Measurements from ENCODE around the gene EXPH5. TPM values are rescaled to one million over a fixed set of nuclear protein-coding genes. Genes with fewer than 3 reads are reported as not detected.

EXPH5 gene
- total and polyA plus RNA-seq, 2 donors (not counting 3 experiments of a cell fraction or from before 2014, with no cell fraction given): 0.03 to 0.09 TPM

- Histone ChIP-seq H3K4me1 (ENCODE audit: control insufficient read depth, extremely low read depth, insufficient read depth, low read length) (peaks cover 10% of the 10 kb centered on the region), H3K9ac (replicated peaks; ENCODE audit: extremely low read depth, insufficient read depth, low read length) (no peak overlapping the region), H3K9me1 (replicated peaks; ENCODE audit: control insufficient read depth, extremely low read depth, insufficient read depth, low read length) (no peaks in the 10 kb centered on the region), H3K27me3 (ENCODE audit: control insufficient read depth in 2 of 2, insufficient read depth in 2 of 2, low read length in 2 of 2) (no peaks in the 10 kb centered on the region), H3K4me3 (replicated peaks in 1 of 3; ENCODE audit: insufficient read depth in 1 of 3, low read depth in 1 of 3, low read length in 3 of 3) (no peak overlapping the region), H4K20me1 (replicated peaks; ENCODE audit: control insufficient read depth, extremely low read depth, insufficient read depth, low read length) (no peaks in the 10 kb centered on the region), H3K27ac (ENCODE audit: insufficient read depth, low read depth, low read length) (no peak overlapping the region), H3K79me2 (ENCODE audit: control insufficient read depth, insufficient read depth, low read length) (peaks cover 6% of the 10 kb centered on the region), H3K4me2 (ENCODE audit: insufficient read depth, low read length) (no peak overlapping the region), H2AFZ (ENCODE audit: low read depth, low read length) (no peak overlapping the region), H3K9me3 (replicated peaks; ENCODE audit: control insufficient read depth, insufficient read depth, low read length) (no peaks in the 10 kb centered on the region), H3K36me3 (ENCODE audit: control insufficient read depth in 2 of 2, extremely low read depth in 1 of 2, insufficient read depth in 2 of 2, low read length in 2 of 2) (no peaks in the 10 kb centered on the region)
- no peak for FAIRE-seq
- no peak for TF ChIP-seq MYC (IDR thresholded peaks at IDR 0.05; ENCODE audit: low read depth, low read length)
- TF ChIP-seq FOS (IDR thresholded peaks at IDR 0.05; ENCODE audit: borderline replicate concordance, insufficient read depth, low read length): no peak
- no peak for TF ChIP-seq POLR2A (IDR thresholded peaks at IDR 0.05; ENCODE audit: low read depth, low read length)
- TF ChIP-seq MAX (IDR thresholded peaks at IDR 0.05; ENCODE audit: insufficient read depth, insufficient read length): no peak
- no peak for TF ChIP-seq EZH2 (IDR thresholded peaks at IDR 0.05; ENCODE audit: borderline replicate concordance, low read depth, low read length, severe bottlenecking)
- no peak for TF ChIP-seq CTCF (IDR thresholded peaks at IDR 0.05; ENCODE audit: extremely low read depth in 1 of 2, insufficient read depth in 1 of 2, low read depth in 1 of 2, low read length in 2 of 2)
- TF ChIP-seq GATA2 (IDR thresholded peaks at IDR 0.05; ENCODE audit: insufficient read depth, insufficient read length, low read depth, low read length): no peak
- no peak for TF ChIP-seq JUN (IDR thresholded peaks at IDR 0.05; ENCODE audit: borderline replicate concordance, insufficient read depth, insufficient read length, low read depth)
- TF ChIP-seq POLR2AphosphoS5 (IDR thresholded peaks at IDR 0.05; ENCODE audit: insufficient read depth, low read depth, low read length): no peak
- ChIA-PET POLR2A (no interaction called here), CTCF (no interaction called here)
- intact Hi-C loops (cut with micrococcal nuclease) (no loop called here), dilution Hi-C loops (cut with MboI; ENCODE audit: extremely low pct_ligation_motif_present, low sequenced_read_pairs) (no loop called here)
- BruUV-seq (replicated peaks): no TSS peak
- DNase-seq (ENCODE audit: low read depth, low spot score): no peak
Measured at GRCh38 chr11:108500721-108501120, 92.8 kb downstream of the EXPH5 start.
